Activated T-cell treated with anti-CD3 and anti-CD28 coated beads, Interleukin-2, amount 50 U/mL, for 4 hours (primary cell): ENCODE measurements around the gene HNRNPF. TPM values are rescaled to one million over a fixed set of nuclear protein-coding genes. Genes with fewer than 3 reads are reported as not detected.

ENCODE experiments used
- ATAC-seq, 2 donors: fragments of 200-7000 bp; cut with Tn5 transposase; one replicate each; pipeline ENCODE4 v1.10.0; 2021
- DNase-seq: peaks from one replicate; pipeline ENCODE4 v3.0.0-alpha.2; 2020
- H3K27me3 Mint-ChIP-seq: one replicate; pipeline ENCODE4 v1.8.0; 2021; ENCODE audit warnings: low read depth, mixed read lengths
- H3K36me3 Mint-ChIP-seq: one replicate; pipeline ENCODE4 v1.8.0; 2022; ENCODE audit warnings: mixed read lengths; ENCODE audit not compliant: insufficient read depth
- H3K4me1 Mint-ChIP-seq: one replicate; pipeline ENCODE4 v1.8.0; 2021; ENCODE audit warnings: low read depth, mixed read lengths
- H3K4me3 Mint-ChIP-seq: one replicate; pipeline ENCODE4 v1.8.0; 2021; ENCODE audit warnings: mild to moderate bottlenecking, moderate library complexity, mixed read lengths
- H3K9me3 Mint-ChIP-seq: one replicate; pipeline ENCODE4 v1.8.0; 2021; ENCODE audit warnings: mixed read lengths
- total RNA-seq, 3 donors: library from RNA; stranded (reverse); gene quantifications; one replicate each; pipeline ENCODE4 v1.2.1, GENCODE V29; 2021

HNRNPF gene
- total RNA-seq, 3 donors from 2014 or later: 531 to 572 (median 556) TPM

- DNase-seq (no peak), ATAC-seq (peak in 1 of 2 donors; percentile 41)
- Mint-ChIP-seq H3K9me3 (no peaks in the 10 kb centered on the region), H3K4me1 (peaks cover 30% of the 10 kb centered on the region), H3K4me3 (no peak overlapping the region), H3K27me3 (no peaks in the 10 kb centered on the region), H3K36me3 (peaks cover 31% of the 10 kb centered on the region)
Observed at GRCh38 chr10:43384252-43385221, 24.4 kb downstream of the HNRNPF start.

DNA sequence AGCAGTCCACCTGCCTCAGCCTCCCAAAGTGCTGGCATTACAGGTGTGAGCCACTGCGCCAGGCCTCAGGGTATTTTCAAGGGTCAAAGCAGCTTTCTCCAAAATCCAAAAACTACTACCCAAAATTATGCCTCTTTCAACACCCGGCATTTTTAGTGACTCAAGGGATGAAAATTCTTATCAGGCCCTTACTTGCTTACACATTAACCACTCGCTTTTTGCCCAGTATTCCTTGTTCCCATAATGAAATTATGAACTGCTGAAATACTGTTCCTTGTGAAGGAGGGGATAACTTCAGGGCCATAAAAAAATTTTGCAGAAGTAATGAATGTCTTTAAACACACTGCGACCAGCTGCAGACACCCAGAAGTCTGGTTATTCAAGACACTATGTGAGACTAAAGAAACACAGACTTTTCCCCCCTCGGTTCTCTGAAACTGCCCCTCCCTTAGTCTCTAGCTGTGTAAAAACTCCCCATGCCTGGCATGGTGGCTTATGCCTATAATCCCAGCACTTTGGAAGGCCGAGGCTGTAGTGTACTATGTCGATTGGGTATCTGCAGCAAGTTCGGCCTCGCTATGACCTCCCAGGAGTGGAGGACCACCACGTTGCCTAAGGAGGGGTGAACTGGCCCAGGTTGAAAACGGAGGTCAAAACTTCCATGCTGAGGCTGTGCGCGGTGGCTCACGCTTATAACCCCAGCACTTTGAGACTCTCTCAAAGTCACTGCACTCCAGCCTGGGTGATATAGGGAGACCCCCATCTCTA is 25.6 kb downstream of the HNRNPF start:
- Mint-ChIP-seq H3K4me1 (peaks cover 21% of the 10 kb centered on the region), H3K36me3 (peaks cover 26% of the 10 kb centered on the region)
- no peak for ATAC-seq

GRCh38 chr10:43380610-43381222 is 28.3 kb downstream of the HNRNPF start:
- ATAC-seq (no peak), DNase-seq (no peak)
- Mint-ChIP-seq H3K36me3 (peaks cover 4% of the 10 kb centered on the region), H3K27me3 (no peaks in the 10 kb centered on the region), H3K9me3 (no peaks in the 10 kb centered on the region), H3K4me3 (no peak overlapping the region), H3K4me1 (peaks cover 2% of the 10 kb centered on the region)

More for the DNA sequence above, 25.6 kb downstream of the HNRNPF start:
- Mint-ChIP-seq H3K9me3 (no peaks in the 10 kb centered on the region), H3K4me3 (no peak overlapping the region), H3K27me3 (no peaks in the 10 kb centered on the region)
- DNase-seq: no peak

GRCh38 chr10:43377424-43377883 is 31.5 kb downstream of the HNRNPF start:
- Mint-ChIP-seq H3K4me1 (peaks cover 7% of the 10 kb centered on the region), H3K36me3 (no peaks in the 10 kb centered on the region), H3K4me3 (no peak overlapping the region), H3K27me3 (no peaks in the 10 kb centered on the region), H3K9me3 (no peaks in the 10 kb centered on the region)
- DNase-seq (no peak), ATAC-seq (no peak)

GRCh38 chr10:43376828-43377423 is 32.1 kb downstream of the HNRNPF start:
- peaks cover 7% of the 10 kb centered on the region for H3K4me1 Mint-ChIP-seq
- H3K9me3 Mint-ChIP-seq: no peaks in the 10 kb centered on the region

DNA sequence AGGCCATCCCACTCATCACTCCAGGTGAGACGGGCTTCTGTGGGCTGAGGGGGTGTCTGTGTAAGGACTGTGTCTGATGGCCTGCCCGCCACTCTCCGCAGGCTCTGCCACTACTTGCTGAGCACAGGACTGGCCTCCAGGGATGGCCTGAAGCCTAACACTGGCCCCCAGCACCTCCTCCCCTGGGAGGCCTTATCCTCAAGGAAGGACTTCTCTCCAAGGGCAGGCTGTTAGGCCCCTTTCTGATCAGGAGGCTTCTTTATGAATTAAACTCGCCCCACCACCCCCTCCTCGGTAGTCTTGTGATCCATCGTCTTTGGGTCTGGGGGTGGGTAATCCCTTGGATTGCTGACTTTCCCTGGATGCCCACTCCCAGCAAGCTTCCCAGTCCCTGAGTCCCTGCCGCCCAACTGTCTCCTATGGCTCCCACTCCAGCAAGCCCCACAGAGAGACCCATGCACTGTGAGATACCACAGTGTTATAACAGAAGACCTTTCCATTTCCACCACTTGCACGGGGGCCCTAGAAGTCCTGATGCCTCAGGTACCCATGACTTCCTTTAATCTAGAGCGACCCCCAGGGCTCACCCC is 32.8 kb downstream of the HNRNPF start:
- Mint-ChIP-seq H3K9me3 (no peaks in the 10 kb centered on the region), H3K4me1 (peaks cover 7% of the 10 kb centered on the region), H3K27me3 (no peaks in the 10 kb centered on the region), H3K36me3 (no peaks in the 10 kb centered on the region), H3K4me3 (no peak overlapping the region)
- DNase-seq (no peak), ATAC-seq (no peak)

More at GRCh38 chr10:43376828-43377423, 32.1 kb downstream of the HNRNPF start:
- DNase-seq (no peak), ATAC-seq (no peak)
- Mint-ChIP-seq H3K4me3 (no peak overlapping the region), H3K27me3 (no peaks in the 10 kb centered on the region), H3K36me3 (no peaks in the 10 kb centered on the region)

- no peak for DNase-seq
- Mint-ChIP-seq H3K9me3 (no peaks in the 10 kb centered on the region), H3K27me3 (no peaks in the 10 kb centered on the region)
Observed at GRCh38 chr10:43375401-43376020, 33.5 kb downstream of the HNRNPF start.

DNA sequence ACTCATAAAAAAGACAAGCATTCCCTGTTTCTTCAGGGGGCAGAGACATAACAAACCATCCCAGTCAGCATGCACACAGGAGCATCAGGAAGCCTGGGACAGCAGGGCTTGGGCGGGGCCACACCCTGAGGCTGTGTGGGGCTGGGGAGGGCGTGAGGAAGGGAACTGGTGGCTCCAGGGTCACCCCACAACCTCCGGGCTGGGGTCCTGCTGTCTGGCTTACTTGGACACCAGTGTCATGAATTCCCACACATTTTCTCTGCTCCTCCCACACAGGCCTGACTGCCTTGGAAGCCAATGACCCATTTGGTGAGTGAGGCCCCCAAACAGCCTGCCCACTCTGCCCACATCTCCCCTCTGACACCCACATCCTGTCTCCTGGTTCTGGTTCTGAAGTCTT is 34.8 kb downstream of the HNRNPF start:
- peaks cover 7% of the 10 kb centered on the region for H3K4me1 Mint-ChIP-seq
- no peaks in the 10 kb centered on the region for H3K9me3 Mint-ChIP-seq
- no peaks in the 10 kb centered on the region for H3K36me3 Mint-ChIP-seq
- H3K27me3 Mint-ChIP-seq: no peaks in the 10 kb centered on the region
- no peak for ATAC-seq
- DNase-seq: no peak
- H3K4me3 Mint-ChIP-seq: no peak overlapping the region

More at GRCh38 chr10:43375401-43376020, 33.5 kb downstream of the HNRNPF start:
- H3K36me3 Mint-ChIP-seq: no peaks in the 10 kb centered on the region
- H3K4me3 Mint-ChIP-seq: no peak overlapping the region
- no peak for ATAC-seq
- peaks cover 7% of the 10 kb centered on the region for H3K4me1 Mint-ChIP-seq

DNA sequence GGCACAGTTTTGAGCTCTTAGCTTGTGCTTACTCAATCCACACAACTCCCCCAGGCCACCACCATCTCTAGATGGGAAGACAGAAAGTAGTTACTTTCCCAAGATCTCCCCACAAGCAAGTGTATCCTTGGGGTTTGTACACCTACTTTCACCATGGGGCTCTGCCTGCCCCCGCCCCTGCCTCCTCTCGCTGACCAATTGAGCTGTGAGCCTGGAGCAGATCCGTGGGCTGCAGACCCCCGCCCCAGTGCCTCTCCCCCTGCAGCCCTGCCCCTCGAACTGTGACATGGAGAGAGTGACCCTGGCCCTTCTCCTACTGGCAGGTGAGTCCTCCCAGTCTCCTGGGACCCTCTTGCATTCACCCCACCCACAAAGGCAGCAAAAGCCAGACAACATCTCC is 35.5 kb downstream of the HNRNPF start:
- H3K4me1 Mint-ChIP-seq: peaks cover 7% of the 10 kb centered on the region
- no peak for DNase-seq
- H3K27me3 Mint-ChIP-seq: no peaks in the 10 kb centered on the region
- ATAC-seq: no peak
- H3K4me3 Mint-ChIP-seq: no peak overlapping the region
- no peaks in the 10 kb centered on the region for H3K9me3 Mint-ChIP-seq
- no peaks in the 10 kb centered on the region for H3K36me3 Mint-ChIP-seq

DNA sequence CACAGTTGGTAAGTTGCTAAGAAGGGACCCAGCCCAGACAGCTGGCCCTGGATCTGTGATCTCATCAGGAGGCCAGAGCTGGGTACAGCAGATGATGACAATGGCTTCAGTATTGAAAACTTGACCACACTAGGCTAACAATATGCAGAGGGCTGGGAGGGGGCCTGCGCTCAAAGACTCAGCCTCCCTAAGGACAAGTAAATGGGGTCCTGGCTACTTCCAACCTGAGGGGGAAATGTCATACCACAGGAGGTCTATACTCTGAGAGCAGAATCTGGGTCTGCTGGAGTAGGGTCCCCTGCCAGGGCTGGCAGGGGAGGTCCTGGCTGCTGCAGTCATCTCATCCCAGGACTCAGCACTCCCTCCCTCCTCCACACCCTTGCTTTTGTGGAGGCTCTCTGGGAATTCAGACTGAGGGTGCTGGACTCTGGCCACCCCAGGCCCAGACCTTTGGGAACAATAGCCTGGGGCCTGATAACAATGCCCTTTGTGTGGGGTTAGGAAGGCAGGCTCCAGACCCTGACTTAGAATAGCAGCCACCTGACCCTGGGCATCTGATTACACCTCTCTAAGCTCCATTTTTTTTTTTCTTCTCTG is 36.1 kb downstream of the HNRNPF start:
- H3K4me3 Mint-ChIP-seq: no peak overlapping the region
- no peaks in the 10 kb centered on the region for H3K27me3 Mint-ChIP-seq
- no peaks in the 10 kb centered on the region for H3K9me3 Mint-ChIP-seq
- H3K4me1 Mint-ChIP-seq: peaks cover 7% of the 10 kb centered on the region
- DNase-seq: no peak
- H3K36me3 Mint-ChIP-seq: no peaks in the 10 kb centered on the region
- no peak for ATAC-seq

GRCh38 chr10:43371418-43371817 is 37.6 kb downstream of the HNRNPF start, which contains the start of gene FXYD4:
Gene FXYD4 (plus strand): TSS chr10:43371636. CDS start chr10:43373747, 2,111 bp downstream.
- Mint-ChIP-seq H3K36me3 (no peaks in the 10 kb centered on the region), H3K4me3 (no peak within 1 kb of the TSS), H3K27me3 (no peaks in the 10 kb centered on the region), H3K9me3 (no peaks in the 10 kb centered on the region), H3K4me1 (peaks cover 7% of the 10 kb centered on the region)
- no peak for ATAC-seq
- no peak for DNase-seq

- Mint-ChIP-seq H3K27me3 (no peaks in the 10 kb centered on the region), H3K9me3 (no peaks in the 10 kb centered on the region), H3K4me1 (peaks cover 7% of the 10 kb centered on the region), H3K4me3 (no peak overlapping the region), H3K36me3 (no peaks in the 10 kb centered on the region)
- no peak for DNase-seq
- ATAC-seq: no peak
Observed at GRCh38 chr10:43370671-43371215, 38.2 kb downstream of the HNRNPF start.

DNA sequence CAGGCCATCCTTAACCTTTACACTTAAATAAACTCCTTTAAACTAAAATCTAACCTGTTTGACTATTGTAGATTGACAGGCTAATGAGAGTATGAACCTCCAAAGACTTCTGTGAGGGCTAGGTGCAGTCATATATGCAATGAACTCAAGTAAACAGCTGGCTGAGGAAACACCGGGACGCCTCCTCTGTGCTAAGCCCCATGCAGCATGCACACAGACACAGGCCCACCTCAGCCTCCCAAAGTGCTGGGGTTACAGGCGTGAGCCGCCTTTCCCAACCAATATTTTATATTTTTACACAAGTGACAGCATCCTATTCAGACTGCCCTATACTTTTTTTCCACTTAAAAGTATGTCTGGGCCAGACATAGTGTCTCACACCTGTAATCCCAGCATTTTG is 39.1 kb downstream of the HNRNPF start:
- Mint-ChIP-seq H3K36me3 (no peaks in the 10 kb centered on the region), H3K4me1 (peaks cover 7% of the 10 kb centered on the region), H3K4me3 (no peak overlapping the region), H3K9me3 (no peaks in the 10 kb centered on the region), H3K27me3 (no peaks in the 10 kb centered on the region)
- no peak for DNase-seq
- no peak for ATAC-seq
